Measurements from ENCODE around the gene TMEM179.
"Not testable (repeated sequence)": the region's sequence is repeated elsewhere in the genome, so short reads cannot be mapped to it uniquely, and the experiment has no call there.

The TMEM179 gene

DNA sequence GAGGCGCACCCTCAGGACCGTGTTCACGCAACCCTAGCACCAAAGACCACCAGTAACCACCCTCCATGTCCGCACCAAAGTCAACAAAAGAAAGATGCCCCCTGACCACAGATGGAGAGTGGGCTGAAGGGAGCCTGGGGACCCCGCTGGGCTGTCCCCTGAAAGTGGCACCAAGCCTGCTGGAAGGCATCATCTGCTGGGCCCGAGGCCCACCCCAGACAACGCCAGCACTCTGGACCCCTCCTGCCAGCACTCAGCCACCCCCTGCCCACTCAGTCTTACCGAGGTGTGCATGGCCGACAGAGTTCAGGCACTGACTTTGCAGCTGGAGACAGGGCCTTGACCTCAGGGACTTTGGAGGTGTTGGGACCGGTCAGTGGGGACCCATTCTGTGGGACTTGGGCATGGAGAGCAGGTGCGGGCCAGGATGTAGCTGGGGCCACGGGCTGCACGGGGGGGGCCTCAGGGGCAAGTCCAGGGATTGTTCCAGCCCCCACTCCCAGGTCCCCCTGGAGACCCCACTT lies 34.4 kb upstream of the TMEM179 start:
- FAIRE-seq, result no peak

DNA sequence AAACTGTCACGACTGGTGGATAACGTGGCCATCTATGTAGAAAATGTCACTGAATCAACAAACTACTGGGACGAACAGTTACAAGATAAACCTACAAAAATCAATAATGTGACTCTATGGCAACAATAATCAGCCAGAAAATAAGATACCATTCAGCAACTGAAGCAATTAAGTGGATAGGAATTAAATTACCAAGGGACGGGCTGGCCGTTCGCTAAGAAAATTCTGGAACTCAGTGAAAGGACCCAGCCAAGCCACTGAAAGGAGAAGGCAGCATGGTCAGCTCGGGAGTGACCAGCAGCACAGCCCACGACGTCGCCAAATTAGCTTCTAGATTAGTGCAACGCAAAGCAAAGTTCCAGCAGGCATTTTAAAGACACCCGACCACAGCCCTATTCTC lies 33.6 kb upstream of the TMEM179 start:
- no peak for DNase-seq (ENCODE audit: extremely low spot score, insufficient read length, low read depth)
- FAIRE-seq, result no peak

More for the DNA sequence above, 34.4 kb upstream of the TMEM179 start:
- no peak for DNase-seq (ENCODE audit: extremely low spot score, insufficient read length, low read depth)

DNA sequence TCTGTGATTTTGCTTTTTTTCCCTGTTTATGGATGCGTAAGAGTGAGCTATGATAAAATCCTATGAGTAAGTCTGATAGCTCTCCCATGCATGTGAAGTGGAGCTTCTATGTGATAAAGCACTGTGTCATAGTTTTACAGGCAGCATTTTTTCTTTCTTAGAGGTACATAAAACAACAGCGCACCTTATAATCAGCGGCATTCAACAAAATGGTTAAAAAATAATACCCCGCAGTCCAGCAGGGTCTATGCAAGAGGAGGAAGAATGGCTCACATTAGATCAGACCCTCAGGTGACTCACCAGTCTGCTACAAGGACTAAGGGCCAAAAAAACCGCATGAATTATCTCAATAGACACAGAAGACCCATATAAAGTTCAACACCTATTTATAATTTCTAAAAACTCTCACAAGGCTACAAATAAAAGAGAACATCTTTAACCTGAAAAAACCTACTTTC lies 33.0 kb upstream of the TMEM179 start:
- DNase-seq (ENCODE audit: extremely low spot score, insufficient read length, low read depth) (no peak), FAIRE-seq (no peak)

GRCh38 chr14:104636846-104637545 lies 32.4 kb upstream of the TMEM179 start:
- DNase-seq (ENCODE audit: extremely low spot score, insufficient read length, low read depth); FAIRE-seq: not testable (repeated sequence)

DNA sequence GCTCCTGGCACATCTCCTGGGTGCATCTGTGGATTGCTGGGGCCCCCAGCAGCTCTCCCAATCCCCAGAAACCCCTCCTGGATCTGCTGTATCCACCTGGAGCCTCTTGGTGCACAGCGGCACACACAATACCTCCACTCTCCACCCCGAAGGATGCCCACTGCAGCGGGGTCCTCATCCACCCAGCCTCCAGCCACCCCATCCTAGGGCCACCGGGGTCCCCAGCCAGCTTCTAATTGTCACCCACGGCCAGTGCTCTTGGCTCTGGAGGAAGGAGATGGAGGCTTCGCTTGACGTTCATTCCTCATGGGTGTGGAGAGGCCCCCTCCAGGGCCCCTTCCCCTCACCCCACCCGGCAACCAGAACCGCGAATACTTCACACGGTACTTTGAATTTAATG lies 31.6 kb upstream of the TMEM179 start:
- FAIRE-seq (no peak), DNase-seq (ENCODE audit: extremely low spot score, insufficient read length, low read depth) (no peak)

- DNase-seq (ENCODE audit: extremely low spot score, insufficient read length, low read depth) (no peak), FAIRE-seq (no peak)
These were observed 31.1 kb upstream of the TMEM179 start for GRCh38 chr14:104635717-104636116.

GRCh38 chr14:104634886-104635570 lies 30.5 kb upstream of the TMEM179 start:
- no peak for FAIRE-seq
- DNase-seq (ENCODE audit: extremely low spot score, insufficient read length, low read depth), result no peak

DNA sequence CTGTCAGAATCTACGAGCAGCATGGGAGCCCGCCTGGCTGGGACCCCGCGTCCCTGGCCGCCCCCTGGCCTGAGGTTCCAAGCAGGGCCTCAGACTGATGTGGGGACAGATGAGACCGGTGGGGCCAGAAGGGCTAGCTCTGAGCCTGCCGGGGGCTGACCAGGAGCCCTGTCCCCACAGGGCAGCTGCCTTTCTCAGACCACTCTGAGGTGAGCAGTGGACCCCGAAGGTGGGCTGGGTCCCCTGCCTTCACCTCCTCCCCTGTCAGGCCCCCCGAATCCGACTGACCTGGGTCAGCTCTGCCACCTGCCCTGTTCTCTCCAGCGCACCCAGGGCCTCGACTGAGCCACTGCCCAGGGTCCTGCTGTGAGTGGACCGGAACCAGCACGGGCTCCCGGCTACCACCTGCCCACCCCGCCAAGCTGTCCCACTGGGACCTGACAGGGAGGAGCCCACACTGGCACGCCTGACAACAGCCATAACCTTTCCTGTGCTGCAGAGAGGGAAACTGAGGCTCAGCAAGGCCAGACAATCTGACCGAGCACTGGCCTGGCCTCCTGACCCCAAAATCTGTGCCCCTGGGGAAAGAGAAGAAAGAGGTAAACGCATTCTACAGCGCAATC lies 29.7 kb upstream of the TMEM179 start:
- FAIRE-seq, result no peak
- no peak for DNase-seq (ENCODE audit: extremely low spot score, insufficient read length, low read depth)

DNA sequence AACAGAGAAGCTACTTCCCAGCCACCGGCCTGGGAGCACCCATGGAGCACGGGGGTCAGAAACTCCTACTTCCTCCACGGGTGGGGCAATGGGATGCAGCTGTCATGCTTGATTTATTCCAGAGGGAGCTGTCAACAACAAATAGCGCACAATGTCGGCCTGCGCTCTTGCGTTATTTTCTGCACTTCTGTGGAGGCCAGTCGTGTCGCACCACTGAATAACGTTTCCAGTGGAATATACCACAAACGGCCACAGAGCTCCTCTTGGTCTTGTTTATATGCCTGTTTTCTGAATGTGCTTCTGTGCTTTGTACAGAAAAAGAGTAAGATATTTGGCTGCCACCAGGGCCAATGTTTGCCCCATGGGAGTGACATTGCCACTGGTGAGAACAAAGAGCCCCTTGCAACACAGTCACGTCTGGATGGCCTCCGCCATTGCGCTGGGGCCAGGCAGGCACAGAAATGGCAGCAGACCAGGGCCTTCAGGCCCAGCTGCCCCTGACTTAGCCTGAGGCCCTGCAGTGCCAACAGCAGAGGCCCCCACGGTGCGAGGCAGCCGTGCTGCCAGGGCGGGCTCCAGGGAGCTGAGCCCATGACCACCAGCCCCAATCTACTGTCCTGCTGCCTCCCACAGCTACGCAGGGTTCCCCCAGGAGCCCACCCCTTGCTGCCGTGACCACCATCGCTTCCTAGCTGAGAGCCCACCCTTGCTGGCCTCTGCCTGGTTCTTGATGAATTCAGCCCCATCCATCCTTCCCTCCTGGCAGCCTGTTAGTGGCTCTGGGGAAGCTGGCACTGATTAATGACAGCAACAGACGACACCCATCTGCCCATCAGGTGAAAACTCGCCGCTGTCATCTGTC lies 28.9 kb upstream of the TMEM179 start:
- FAIRE-seq, result no peak

DNA sequence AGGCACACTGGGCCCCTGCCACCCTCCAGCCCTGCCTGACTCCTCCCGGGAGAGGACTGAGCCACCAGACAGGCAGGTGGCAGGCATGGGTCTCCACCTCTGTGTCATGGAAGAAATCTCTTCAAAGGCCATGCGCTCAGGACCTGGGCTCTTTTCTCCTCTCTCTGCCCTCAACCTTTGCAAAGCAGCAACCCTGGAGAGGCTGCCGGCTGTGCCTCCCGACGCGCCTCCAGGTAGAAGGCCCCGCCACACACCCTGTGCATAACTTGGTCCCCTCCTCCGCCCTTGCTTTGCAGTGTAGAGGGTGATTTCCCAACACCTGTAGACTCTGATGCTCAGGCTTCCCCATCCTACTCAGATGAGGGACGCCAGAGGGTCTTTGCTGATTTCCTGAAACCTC lies 28.2 kb upstream of the TMEM179 start:
- FAIRE-seq, result no peak
- no peak for DNase-seq (ENCODE audit: extremely low spot score, insufficient read length, low read depth)

More for the DNA sequence above, 28.9 kb upstream of the TMEM179 start:
- DNase-seq (ENCODE audit: extremely low spot score, insufficient read length, low read depth), result no peak

- no peak for FAIRE-seq
- no peak for DNase-seq (ENCODE audit: extremely low spot score, insufficient read length, low read depth)
These were observed 20.4 kb upstream of the TMEM179 start for GRCh38 chr14:104624939-104625338.

DNA sequence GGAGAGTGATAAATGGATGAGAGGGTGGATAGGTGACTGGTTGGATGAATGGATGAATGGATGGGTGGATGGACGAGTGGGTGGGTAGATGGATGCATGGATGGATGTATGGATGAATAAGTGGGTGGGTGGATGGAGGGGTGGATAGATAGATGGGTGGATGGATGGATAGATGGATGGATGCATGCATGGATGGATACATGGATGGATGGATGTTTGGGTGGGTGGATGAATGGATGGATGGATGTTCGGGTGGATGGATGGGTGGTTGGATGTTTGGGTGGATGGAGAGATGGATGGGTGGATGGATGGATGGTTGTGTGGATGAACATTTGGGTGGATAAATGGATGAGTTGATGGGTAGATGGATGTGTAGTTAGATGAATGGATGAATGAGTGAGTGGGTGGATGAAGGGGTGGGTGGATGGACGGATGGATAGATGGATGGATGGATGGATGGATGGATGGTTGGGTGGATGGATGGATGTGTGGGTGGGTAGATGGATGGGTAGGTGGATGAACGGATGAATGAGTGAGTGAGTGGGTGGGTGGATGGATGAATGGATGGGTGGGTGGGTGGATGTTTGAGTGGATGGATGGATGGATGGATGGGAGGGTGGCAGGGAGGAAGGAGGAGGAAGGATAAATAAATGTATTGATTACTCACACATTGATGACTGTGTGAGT lies 9.7 kb upstream of the TMEM179 start:
- DNase-seq (ENCODE audit: extremely low spot score, insufficient read length, low read depth) (no peak), FAIRE-seq (no peak)

GRCh38 chr14:104611881-104612280 lies 7.3 kb upstream of the TMEM179 start:
- no peak for FAIRE-seq
- DNase-seq (ENCODE audit: extremely low spot score, insufficient read length, low read depth), result no peak

GRCh38 chr14:104610749-104611310 lies 6.3 kb upstream of the TMEM179 start:
- DNase-seq (ENCODE audit: extremely low spot score, insufficient read length, low read depth) (no peak), FAIRE-seq (no peak)

GRCh38 chr14:104609666-104610065 lies 5.1 kb upstream of the TMEM179 start:
- FAIRE-seq, result no peak

DNA sequence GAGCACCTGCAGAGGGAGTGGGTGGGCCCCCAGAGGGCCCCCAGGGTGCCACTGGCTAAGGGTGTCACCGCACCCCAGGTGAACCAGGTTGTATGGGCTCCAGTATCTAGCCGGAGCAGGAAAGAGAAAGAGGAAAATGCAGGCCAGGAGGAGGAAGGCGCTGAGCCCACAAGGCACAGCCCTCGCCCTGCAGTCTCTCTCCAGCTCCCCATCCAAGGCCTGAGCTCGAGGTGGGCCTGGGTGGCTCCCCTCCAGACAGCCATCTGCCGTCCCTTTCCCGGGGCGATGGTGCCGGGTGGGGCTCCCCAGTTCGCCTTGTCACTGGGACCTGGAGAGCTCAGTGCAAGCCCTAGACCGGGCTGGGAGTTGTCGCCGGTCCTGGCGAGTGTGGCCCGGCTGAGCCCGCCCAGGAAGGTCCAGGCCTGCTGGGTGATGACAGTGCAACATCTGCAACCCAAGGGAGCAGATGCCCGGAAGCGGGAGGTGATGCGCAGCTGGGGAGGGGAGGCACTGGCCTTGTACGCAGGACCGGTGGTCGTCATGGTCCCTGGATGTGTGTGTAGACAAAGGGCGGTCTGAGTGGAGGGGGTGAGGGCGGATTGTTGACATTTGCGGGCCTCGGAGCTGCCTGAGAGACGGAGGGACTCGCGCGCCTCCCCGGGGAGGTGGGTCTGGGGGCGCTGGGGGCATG lies 716 bp downstream of the TMEM179 start:
- DNase-seq (ENCODE audit: extremely low spot score, insufficient read length, low read depth) (no peak), FAIRE-seq (no peak)

More at GRCh38 chr14:104609666-104610065, 5.1 kb upstream of the TMEM179 start:
- no peak for DNase-seq (ENCODE audit: extremely low spot score, insufficient read length, low read depth)

- no peak for DNase-seq (ENCODE audit: extremely low spot score, insufficient read length, low read depth)
- FAIRE-seq, result no peak
These were observed 1.6 kb downstream of the TMEM179 start for GRCh38 chr14:104602933-104603325.

- no peak for FAIRE-seq
These were observed 2.1 kb downstream of the TMEM179 start for GRCh38 chr14:104602315-104602932.

More at GRCh38 chr14:104602315-104602932, 2.1 kb downstream of the TMEM179 start:
- DNase-seq (ENCODE audit: extremely low spot score, insufficient read length, low read depth), result no peak

Measured in GM18507 (cell line).